CD4-positive, alpha-beta T cell (primary cell): ENCODE results near the gene KBTBD7. TPM values are rescaled to one million over a fixed set of nuclear protein-coding genes. Genes with fewer than 3 reads are reported as not detected.

Experiments used
- ATAC-seq: fragments of 200-7000 bp; cut with Tn5 transposase; one replicate; pipeline ENCODE4 v1.10.0; 2022; ENCODE audit warnings: mild to moderate bottlenecking; ENCODE audit not compliant: poor library complexity
- CTCF ChIA-PET: fragments of 350-600 bp; sonication (Branson Sonifier 250); formaldehyde crosslinking; loops from one replicate; lab custom pipeline; 2021; ENCODE audit warnings: antibody characterized with exemption, inconsistent platforms; lab: Charles Lee
- POLR2A ChIA-PET: fragments of 350-600 bp; sonication (Branson Sonifier 250); formaldehyde crosslinking; loops from one replicate; lab custom pipeline; 2021; ENCODE audit warnings: antibody characterized with exemption, inconsistent platforms; lab: Charles Lee
- DNase-seq, 14 experiments: peaks; one replicate each; pipeline ENCODE4 v3.0.0-alpha.2; 2013 to 2020; ENCODE audit warnings: mixed read lengths in 2 of 14
- H3K27ac ChIP-seq, 2 donors: one replicate each; pipeline versions ENCODE4 v1.5.1 to v1.7.0; 2013; ENCODE audit warnings: low read length in 2 of 2, low read depth in 1 of 2, mild to moderate bottlenecking in 1 of 2
- H3K27me3 ChIP-seq, 2 experiments: 1 replicate in 1 of 2; 2 replicates in 1 of 2; pipeline versions ENCODE4 v1.6.1 to v1.7.0; 2013; ENCODE audit warnings: low read length in 2 of 2, control low read depth in 1 of 2, mild to moderate bottlenecking in 1 of 2, moderate library complexity in 1 of 2; ENCODE audit not compliant: insufficient read depth in 2 of 2, control insufficient read depth in 1 of 2
- H3K36me3 ChIP-seq: one replicate; pipeline ENCODE4 v1.6.1; 2013; ENCODE audit warnings: low read length, control low read depth; ENCODE audit not compliant: insufficient read depth
- H3K4me1 ChIP-seq: one replicate; pipeline ENCODE4 v1.6.1; 2013; ENCODE audit warnings: low read length, control low read depth; ENCODE audit not compliant: insufficient read depth
- H3K4me3 ChIP-seq: one replicate; pipeline ENCODE4 v1.5.1; 2013; ENCODE audit warnings: mild to moderate bottlenecking, low read length, moderate library complexity
- H3K9me3 ChIP-seq, 2 experiments: 1 replicate in 1 of 2; 2 replicates in 1 of 2; pipeline versions ENCODE4 v1.6.1 to v1.7.0; 2013; ENCODE audit warnings: low read length in 2 of 2, mild to moderate bottlenecking in 2 of 2, control low read depth in 1 of 2, moderate library complexity in 1 of 2; ENCODE audit not compliant: control insufficient read depth in 1 of 2, insufficient read depth in 1 of 2
- H3K27ac Mint-ChIP-seq: one replicate; pipeline ENCODE4 v1.8.0; 2020; ENCODE audit warnings: mixed read lengths
- H3K27me3 Mint-ChIP-seq: one replicate; pipeline ENCODE4 v1.8.0; 2021; ENCODE audit warnings: mixed read lengths
- H3K36me3 Mint-ChIP-seq: one replicate; pipeline ENCODE4 v1.8.0; 2021; ENCODE audit warnings: low read depth, mixed read lengths
- H3K4me1 Mint-ChIP-seq: one replicate; pipeline ENCODE4 v1.8.0; 2021; ENCODE audit warnings: low read depth, mixed read lengths
- H3K4me3 Mint-ChIP-seq: one replicate; pipeline ENCODE4 v1.8.0; 2020; ENCODE audit warnings: mild to moderate bottlenecking, mixed read lengths
- H3K9me3 Mint-ChIP-seq: one replicate; pipeline ENCODE4 v1.8.0; 2020; ENCODE audit warnings: mixed read lengths
- CTCF ChIP-seq: fragments of 200-600 bp; IDR thresholded peaks from one replicate; pipeline ENCODE4 v1.8.0; 2022; ENCODE audit warnings: antibody characterized with exemption, mild to moderate bottlenecking
- intact Hi-C, 2 experiments: fragments of 100-400 bp; cut with DNase I in 1 of 2; cut with micrococcal nuclease in 1 of 2; formaldehyde crosslinking; loops; one replicate each; pipeline versions ENCODE4 v1.15.1 to v1.9.0; 2023 to 2025; cut with DNase I, micrococcal nuclease
- total RNA-seq, 174 experiments: library from RNA in 2 of 174; stranded (reverse) in 2 of 174; gene quantifications; one replicate each; pipeline ENCODE4 v1.2.3 and lab custom pipeline; 2021 to 2026

Gene KBTBD7
- total RNA-seq, 2 experiments from 2014 or later, result 2.7 to 3.1 TPM

GRCh38 chr13:41200126-41200525 is 5.8 kb upstream of the KBTBD7 start:
- Mint-ChIP-seq H3K4me1 (no peaks in the 10 kb centered on the region), H3K27ac (no peak overlapping the region), H3K27me3 (no peaks in the 10 kb centered on the region), H3K4me3 (no peak overlapping the region), H3K9me3 (no peaks in the 10 kb centered on the region), H3K36me3 (no peaks in the 10 kb centered on the region)
- Histone ChIP-seq H3K9me3 (no peaks in the 10 kb centered on the region), H3K36me3 (no peaks in the 10 kb centered on the region), H3K27ac (no peak overlapping the region), H3K4me1 (no peaks in the 10 kb centered on the region), H3K27me3 (no peaks in the 10 kb centered on the region), H3K4me3 (no peak overlapping the region)
- no peak for ATAC-seq
- TF ChIP-seq CTCF, result no peak
- intact Hi-C loops, result no loop called here
- DNase-seq, result no peak
- ChIA-PET POLR2A (no interaction called here), CTCF (no interaction called here)

GRCh38 chr13:41199526-41199925 is 5.2 kb upstream of the KBTBD7 start:
- Histone ChIP-seq H3K9me3 (no peaks in the 10 kb centered on the region), H3K4me3 (no peak overlapping the region), H3K27ac (no peak overlapping the region), H3K27me3 (no peaks in the 10 kb centered on the region), H3K36me3 (no peaks in the 10 kb centered on the region), H3K4me1 (peaks cover 2% of the 10 kb centered on the region)
- no peak overlapping the region for H3K4me3 Mint-ChIP-seq
- ATAC-seq (no peak), DNase-seq (no peak)
- H3K27me3 Mint-ChIP-seq, result no peaks in the 10 kb centered on the region
- H3K36me3 Mint-ChIP-seq, result peaks cover 3% of the 10 kb centered on the region
- H3K4me1 Mint-ChIP-seq, result peaks cover 3% of the 10 kb centered on the region
- intact Hi-C loops, result loop anchor here (10.0 kb wide), 3 partner anchors 115 to 275 kb away; partner anchors contain the start of gene NAA16 (in 1 of the 2)
- H3K27ac Mint-ChIP-seq, result no peak overlapping the region
- ChIA-PET CTCF (no interaction called here), POLR2A (no interaction called here)
- H3K9me3 Mint-ChIP-seq, result no peaks in the 10 kb centered on the region
- TF ChIP-seq CTCF, result no peak

- CTCF ChIA-PET, result no interaction called here
- Mint-ChIP-seq H3K27me3 (no peaks in the 10 kb centered on the region), H3K27ac (no peak overlapping the region), H3K4me3 (no peak overlapping the region), H3K36me3 (peaks cover 7% of the 10 kb centered on the region), H3K9me3 (no peaks in the 10 kb centered on the region), H3K4me1 (peaks cover 7% of the 10 kb centered on the region)
- POLR2A ChIA-PET, result no interaction called here
- intact Hi-C loops, result loop anchor here (10.0 kb wide), 3 partner anchors 116 to 274 kb away; partner anchors contain the start of gene NAA16 (in 1 of the 2)
- no peak for ATAC-seq
- no peak for TF ChIP-seq CTCF
- no peak overlapping the region for H3K27ac ChIP-seq
- no peaks in the 10 kb centered on the region for H3K27me3 ChIP-seq
- no peaks in the 10 kb centered on the region for H3K36me3 ChIP-seq
- peaks cover 4% of the 10 kb centered on the region for H3K4me1 ChIP-seq
- no peak overlapping the region for H3K4me3 ChIP-seq
- no peaks in the 10 kb centered on the region for H3K9me3 ChIP-seq
- no peak for DNase-seq
Measured at GRCh38 chr13:41199079-41199478, 4.7 kb upstream of the KBTBD7 start.
